CD14-positive monocyte (primary cell): Measurements from ENCODE around the gene GNG11. TPM values are rescaled to one million over a fixed set of nuclear protein-coding genes. Genes with fewer than 3 reads are reported as not detected.
"Not testable (repeated sequence)": the region's sequence is repeated elsewhere in the genome, so short reads cannot be mapped to it uniquely, and the experiment has no call there.

Experiments used
- DNase-seq, 3 donors: peaks; one replicate each; pipeline ENCODE4 v3.0.0-alpha.2; 2011 to 2022
- H2AFZ ChIP-seq: 2 replicates; pipeline ENCODE4 v1.6.0; 2012; ENCODE audit warnings: mild to moderate bottlenecking, low read depth, low read length, inconsistent platforms; ENCODE audit not compliant: insufficient read depth, poor library complexity, severe bottlenecking
- H3K27ac ChIP-seq, 2 donors: 1 replicate in 1 of 2; 2 replicates in 1 of 2; pipeline ENCODE4 v1.5.1; 2012 to 2013; ENCODE audit warnings: low read length in 2 of 2, control low read depth in 1 of 2, inconsistent platforms in 1 of 2, low read depth in 1 of 2, mild to moderate bottlenecking in 1 of 2
- H3K27me3 ChIP-seq, 2 donors: one replicate each; pipeline versions ENCODE4 v1.6.0 to v1.6.1; 2011 to 2013; ENCODE audit warnings: low read length in 2 of 2; ENCODE audit not compliant: control insufficient read depth in 2 of 2, insufficient read depth in 2 of 2
- H3K36me3 ChIP-seq, 2 donors: replicated peaks in 1 of 2; 1 replicate in 1 of 2; 2 replicates in 1 of 2; pipeline versions ENCODE4 v1.5.1 to v1.6.1; 2012 to 2013; ENCODE audit warnings: low read length in 2 of 2, control low read depth in 1 of 2, inconsistent platforms in 1 of 2, mild to moderate bottlenecking in 1 of 2; ENCODE audit not compliant: insufficient read depth in 2 of 2, control insufficient read depth in 1 of 2
- H3K4me1 ChIP-seq, 2 donors: 1 replicate in 1 of 2; 2 replicates in 1 of 2; pipeline versions ENCODE4 v1.5.1 to v1.6.1; 2012 to 2013; ENCODE audit warnings: low read length in 2 of 2, control low read depth in 1 of 2, inconsistent platforms in 1 of 2, mild to moderate bottlenecking in 1 of 2, moderate library complexity in 1 of 2; ENCODE audit not compliant: insufficient read depth in 2 of 2, control insufficient read depth in 1 of 2
- H3K4me2 ChIP-seq: replicated peaks from 2 replicates; pipeline ENCODE3; 2012; ENCODE audit warnings: low read length, moderate library complexity, mild to moderate bottlenecking; ENCODE audit not compliant: poor library complexity, severe bottlenecking; ENCODE audit errors: extremely low read depth
- H3K4me3 ChIP-seq, 3 experiments: fragments of 200-600 bp in 1 of 3; sonication (generic) in 1 of 3; replicated peaks in 1 of 3; 1 replicate in 2 of 3; 2 replicates in 1 of 3; pipeline ENCODE4 v1.5.1; 2011 to 2013; ENCODE audit warnings: low read length in 3 of 3, mild to moderate bottlenecking in 3 of 3, control low read depth in 2 of 3, low read depth in 2 of 3, inconsistent platforms in 1 of 3, moderate library complexity in 1 of 3
- H3K79me2 ChIP-seq: 2 replicates; pipeline ENCODE4 v1.6.0; 2012; ENCODE audit warnings: mild to moderate bottlenecking, control low read depth, inconsistent platforms, low read length, moderate library complexity; ENCODE audit not compliant: insufficient read depth
- H3K9ac ChIP-seq: 2 replicates; pipeline ENCODE4 v1.6.0; 2017; ENCODE audit warnings: low read length, mild to moderate bottlenecking; ENCODE audit not compliant: insufficient read depth, poor library complexity, severe bottlenecking
- H3K9me3 ChIP-seq, 2 donors: replicated peaks in 1 of 2; 1 replicate in 1 of 2; 2 replicates in 1 of 2; pipeline versions ENCODE4 v1.5.1 to v1.6.1; 2012 to 2013; ENCODE audit warnings: low read length in 2 of 2, control low read depth in 1 of 2; ENCODE audit not compliant: control insufficient read depth in 1 of 2, insufficient read depth in 1 of 2
- H4K20me1 ChIP-seq: 2 replicates; pipeline ENCODE4 v1.6.0; 2012; ENCODE audit warnings: mild to moderate bottlenecking, low read length, control low read depth, moderate library complexity; ENCODE audit not compliant: insufficient read depth
- H3K27ac Mint-ChIP-seq, 7 donors: one replicate each; pipeline ENCODE4 v1.8.0; 2020; ENCODE audit warnings: mild to moderate bottlenecking in 7 of 7, mixed read lengths in 7 of 7, moderate library complexity in 6 of 7, inconsistent platforms in 2 of 7
- H3K27me3 Mint-ChIP-seq, 3 donors: one replicate each; pipeline ENCODE4 v1.8.0; 2021 to 2022; ENCODE audit warnings: low read depth in 3 of 3, mild to moderate bottlenecking in 3 of 3, mixed read lengths in 3 of 3, moderate library complexity in 3 of 3, inconsistent platforms in 1 of 3
- H3K36me3 Mint-ChIP-seq, 2 donors: one replicate each; pipeline ENCODE4 v1.8.0; 2020; ENCODE audit warnings: mixed read lengths in 2 of 2, inconsistent platforms in 1 of 2, mild to moderate bottlenecking in 1 of 2
- H3K4me1 Mint-ChIP-seq: one replicate; pipeline ENCODE4 v1.8.0; 2020; ENCODE audit warnings: mild to moderate bottlenecking, mixed read lengths
- H3K4me3 Mint-ChIP-seq, 2 donors: one replicate each; pipeline ENCODE4 v1.8.0; 2020; ENCODE audit warnings: mild to moderate bottlenecking in 2 of 2, mixed read lengths in 2 of 2, moderate library complexity in 1 of 2
- H3K9me3 Mint-ChIP-seq, 7 donors: one replicate each; pipeline ENCODE4 v1.8.0; 2020 to 2022; ENCODE audit warnings: mixed read lengths in 7 of 7, mild to moderate bottlenecking in 6 of 7, moderate library complexity in 6 of 7, inconsistent platforms in 2 of 7
- CTCF ChIP-seq: fragments of 200-600 bp; IDR thresholded peaks from one replicate; pipeline ENCODE4 v1.8.0; 2022; ENCODE audit warnings: antibody characterized with exemption, mild to moderate bottlenecking
- intact Hi-C, 2 donors: fragments of 100-400 bp; cut with micrococcal nuclease; formaldehyde crosslinking; loops; one replicate each; pipeline versions ENCODE4 v1.15.0 to v1.15.1; 2023
- polyA plus RNA-seq, 3 donors: library from polyadenylated mRNA; depleted of rRNA in 1 of 3; unstranded in 2 of 3; stranded (reverse) in 1 of 3; fragments of 300-500 nt in 2 of 3; fragments of >200 nt in 1 of 3; fragmentation: Illumina TruSeq in 2 of 3; gene quantifications; 1 replicate in 2 of 3; 2 replicates in 1 of 3; pipeline ENCODE4 v1.2.3, GENCODE V29; 2012 to 2021

Gene GNG11
- polyA plus RNA-seq, 3 donors: 1.0 to 1.6 TPM; not detected in 1

- H2AFZ ChIP-seq, H3K27ac ChIP-seq, intact Hi-C loops, H3K4me2 ChIP-seq, H3K4me3 Mint-ChIP-seq, H3K9me3 Mint-ChIP-seq, H3K9ac ChIP-seq, H3K9me3 ChIP-seq, H3K27me3 ChIP-seq, H3K27ac Mint-ChIP-seq, H3K4me1 ChIP-seq, H4K20me1 ChIP-seq, H3K27me3 Mint-ChIP-seq, H3K4me3 ChIP-seq, H3K36me3 ChIP-seq, DNase-seq, H3K79me2 ChIP-seq, H3K4me1 Mint-ChIP-seq, H3K36me3 Mint-ChIP-seq: not testable (repeated sequence)
These were observed 9.9 kb upstream of the GNG11 start for GRCh38 chr7:93911661-93912060.

- peaks cover 0 to 9% (median 6%) of the 10 kb centered on the region in 3 donors for H3K27me3 Mint-ChIP-seq
- Histone ChIP-seq H3K36me3 (no peaks in the 10 kb centered on the region), H3K4me2 (no peak overlapping the region), H3K79me2 (no peaks in the 10 kb centered on the region), H3K27ac (no peak overlapping the region), H3K9me3 (no peaks in the 10 kb centered on the region), H3K27me3 (no peaks in the 10 kb centered on the region), H4K20me1 (no peaks in the 10 kb centered on the region), H3K4me3 (no peak overlapping the region), H3K4me1 (no peaks in the 10 kb centered on the region), H2AFZ (no peak overlapping the region), H3K9ac (no peak overlapping the region)
- intact Hi-C loops: no loop called here
- no peak overlapping the region for H3K4me3 Mint-ChIP-seq
- no peaks in the 10 kb centered on the region for H3K36me3 Mint-ChIP-seq
- no peak for TF ChIP-seq CTCF
- no peaks in the 10 kb centered on the region for H3K4me1 Mint-ChIP-seq
- DNase-seq: no peak
- H3K9me3 Mint-ChIP-seq: no peaks in the 10 kb centered on the region
- no peak overlapping the region for H3K27ac Mint-ChIP-seq
These were observed 8.3 kb upstream of the GNG11 start for GRCh38 chr7:93913197-93913596.
